Endothelial cell of hepatic sinusoid (primary cell): Measurements from ENCODE around the gene RAB11FIP4.

ENCODE experiments used
- in situ Hi-C: cut with HindIII; loops from 2 replicates; pipeline ENCODE4 v1.10.0; 2017; ENCODE audit warnings: low sequenced_read_pairs

RAB11FIP4 gene

GRCh38 chr17:31428512-31428911, 37.0 kb downstream of the RAB11FIP4 start:
- in situ Hi-C loops, result loop anchor here (5.0 to 25.0 kb wide), 2 partner anchors 56 to 434 kb away; partner anchors contain the start of gene COPRS

DNA sequence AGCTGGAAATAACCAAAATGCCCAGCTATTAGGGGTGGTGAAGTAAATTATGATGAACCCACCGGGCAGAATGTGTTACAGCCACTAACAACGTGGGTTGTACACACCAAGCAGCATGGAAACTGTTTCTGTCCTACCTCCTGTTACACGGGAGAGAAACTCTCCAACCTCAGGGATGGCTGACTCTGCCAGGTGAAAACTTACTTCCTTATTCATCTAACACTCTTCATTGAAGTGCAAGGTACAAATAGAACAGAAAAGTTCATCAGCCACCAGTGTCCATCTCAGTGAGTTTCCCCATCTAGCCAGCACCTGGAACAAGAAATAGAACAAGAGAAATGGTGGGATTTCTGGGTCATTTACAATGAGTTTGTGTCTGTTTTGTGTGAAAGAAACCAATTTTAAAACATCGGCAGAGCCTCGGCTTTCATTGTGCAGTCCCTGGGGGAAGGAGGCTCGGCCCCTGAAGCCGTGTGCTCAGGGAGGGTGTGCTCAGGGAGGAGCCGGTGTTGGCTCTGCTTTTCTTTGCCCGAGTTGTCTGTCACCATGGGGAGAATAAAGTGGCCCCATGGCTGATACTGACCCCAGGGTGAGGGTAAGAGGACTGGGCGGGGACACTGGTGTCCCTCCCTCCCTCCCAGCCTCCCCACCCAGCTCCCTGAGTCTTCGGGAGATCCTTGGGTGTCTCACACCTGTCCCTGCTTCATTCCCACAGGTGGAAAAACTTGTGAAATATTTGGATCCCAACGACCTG, 39.8 kb downstream of the RAB11FIP4 start:
- in situ Hi-C loops, result loop anchor here (25.0 kb wide), 1 partner anchor 431 kb away; the partner anchor contains the start of gene COPRS

DNA sequence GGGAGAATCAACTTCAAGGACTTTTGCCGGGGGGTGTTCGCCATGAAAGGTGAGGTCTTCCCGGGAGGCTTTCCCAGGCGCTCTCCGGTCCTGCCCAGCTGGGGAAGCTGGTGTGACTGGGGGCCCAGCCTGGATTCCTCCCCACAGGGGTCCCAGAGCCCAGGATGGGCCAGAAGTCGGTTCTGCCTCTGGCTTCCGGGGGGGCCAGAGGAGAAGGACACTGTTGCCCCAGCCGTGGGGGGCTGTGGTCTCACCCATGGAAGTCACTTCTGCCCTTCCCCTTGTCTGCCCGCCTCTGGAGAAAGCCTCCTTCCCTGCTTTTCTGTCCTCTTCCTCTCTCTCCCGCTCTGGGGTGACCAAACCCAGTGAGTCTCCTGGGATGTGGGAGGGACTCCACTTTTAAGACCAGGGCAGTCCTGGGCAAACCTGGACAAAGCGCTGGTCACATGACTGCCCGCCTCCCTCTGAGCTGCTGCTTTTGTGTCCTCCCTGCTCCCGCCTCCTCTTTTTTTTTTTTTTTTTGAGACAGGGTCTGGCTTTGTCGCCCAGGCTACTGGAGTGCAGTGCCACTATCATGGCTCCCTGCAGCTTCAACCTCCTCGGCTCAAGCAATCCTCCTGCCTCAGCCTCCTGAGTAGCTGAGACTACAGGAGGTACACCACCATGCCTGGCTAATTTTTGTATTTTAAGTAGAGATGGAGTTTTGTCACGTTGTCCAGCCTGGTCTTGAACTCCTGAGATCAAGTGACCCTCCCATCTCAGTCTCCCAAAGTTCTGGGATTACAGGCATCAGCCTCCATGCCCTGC, 40.6 kb downstream of the RAB11FIP4 start:
- in situ Hi-C loops, result loop anchor here (25.0 kb wide), 1 partner anchor 430 kb away; the partner anchor contains the start of gene COPRS

- in situ Hi-C loops, result loop anchor here (25.0 kb wide), 1 partner anchor 429 kb away; the partner anchor contains the start of gene COPRS
Measured at GRCh38 chr17:31433091-31433790, 41.8 kb downstream of the RAB11FIP4 start.

DNA sequence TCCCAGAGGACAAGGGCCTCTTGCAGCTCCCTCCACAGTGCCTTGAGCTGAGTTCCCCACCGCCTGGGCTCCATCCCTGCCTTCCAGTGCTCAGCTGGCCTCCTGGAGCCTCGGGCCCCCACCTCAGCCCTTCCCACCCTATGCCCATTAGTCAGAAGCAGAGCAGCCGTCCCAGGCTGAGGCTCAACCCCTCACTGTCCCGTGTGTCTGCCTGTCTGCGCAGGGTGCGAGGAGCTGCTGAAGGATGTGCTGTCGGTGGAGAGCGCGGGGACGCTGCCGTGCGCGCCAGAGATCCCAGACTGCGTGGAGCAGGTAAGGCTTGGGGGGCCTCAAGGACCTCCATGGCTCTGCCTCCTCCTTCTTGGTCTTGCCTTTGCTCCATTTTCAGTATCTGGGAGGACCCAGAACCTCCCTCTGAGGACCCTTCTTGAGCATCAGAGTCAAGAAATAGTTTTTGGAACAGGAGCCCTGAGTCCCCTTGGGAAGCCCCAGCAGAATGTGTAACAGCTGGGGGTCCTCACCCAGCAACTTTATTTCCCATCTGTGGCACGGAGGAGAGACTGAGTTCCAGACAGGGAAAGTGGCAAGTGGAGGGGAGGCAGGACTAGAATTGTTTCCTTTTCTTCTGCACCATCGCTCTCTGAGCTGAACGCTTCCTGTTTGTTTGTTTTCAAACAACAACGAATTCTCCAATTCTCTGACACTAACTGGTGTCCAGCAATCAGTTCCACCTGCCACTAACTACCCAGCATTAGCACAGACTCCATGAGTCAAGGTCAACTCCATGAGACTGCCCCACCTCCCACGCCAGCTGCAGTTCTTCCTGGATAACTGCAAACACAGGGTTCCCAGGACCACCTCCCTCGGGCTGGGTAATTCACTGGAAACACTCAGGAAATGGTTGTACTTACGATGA, 42.6 kb downstream of the RAB11FIP4 start:
- in situ Hi-C loops, result loop anchor here (25.0 kb wide), 1 partner anchor 428 kb away; the partner anchor contains the start of gene COPRS

DNA sequence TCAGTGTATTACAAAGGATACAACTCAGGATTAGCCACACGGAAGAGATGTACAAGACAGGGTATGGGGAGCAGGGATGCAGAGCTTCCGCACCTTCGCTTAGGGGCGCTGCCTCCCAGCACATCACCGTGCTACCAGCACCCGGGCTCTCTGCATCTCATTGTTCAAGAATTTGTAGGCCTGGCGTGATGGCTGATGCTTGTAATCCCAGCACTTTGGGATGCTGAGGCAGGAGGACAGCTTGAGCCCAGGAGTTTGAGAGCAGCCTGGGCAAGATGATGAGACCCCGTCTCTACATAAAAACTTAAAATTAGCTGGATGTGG, 43.2 kb downstream of the RAB11FIP4 start:
- in situ Hi-C loops, result loop anchor here (5.0 to 25.0 kb wide), 3 partner anchors 63 to 428 kb away; partner anchors contain the start of gene COPRS

GRCh38 chr17:31435581-31435980, 44.1 kb downstream of the RAB11FIP4 start:
- in situ Hi-C loops, result loop anchor here (5.0 to 25.0 kb wide), 3 partner anchors 62 to 427 kb away; partner anchors contain the start of gene COPRS

- in situ Hi-C loops, result loop anchor here (5.0 to 25.0 kb wide), 3 partner anchors 59 to 424 kb away; partner anchors contain the start of gene COPRS
Measured at GRCh38 chr17:31437720-31438400, 46.4 kb downstream of the RAB11FIP4 start.

DNA sequence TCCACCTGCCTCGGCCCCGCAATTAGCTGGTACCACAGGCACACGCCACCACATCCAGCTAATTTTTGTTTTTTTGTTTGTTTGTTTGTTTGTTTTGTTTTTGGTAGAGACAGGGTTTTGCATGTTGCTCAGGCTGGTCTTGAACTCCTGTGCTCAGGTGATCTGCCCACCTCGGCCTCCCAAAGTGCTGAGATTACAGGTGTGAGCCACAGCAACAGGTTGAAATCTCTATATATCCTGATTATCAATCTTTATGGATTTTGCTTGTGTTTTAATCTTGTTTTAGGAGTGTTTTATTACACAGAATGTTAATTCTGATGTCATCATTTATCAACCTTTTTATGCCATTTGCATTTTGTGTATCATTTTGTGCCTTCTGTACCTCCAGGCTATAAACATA, 48.2 kb downstream of the RAB11FIP4 start:
- in situ Hi-C loops, result loop anchor here (5.0 to 25.0 kb wide), 3 partner anchors 58 to 423 kb away; partner anchors contain the start of gene COPRS

DNA sequence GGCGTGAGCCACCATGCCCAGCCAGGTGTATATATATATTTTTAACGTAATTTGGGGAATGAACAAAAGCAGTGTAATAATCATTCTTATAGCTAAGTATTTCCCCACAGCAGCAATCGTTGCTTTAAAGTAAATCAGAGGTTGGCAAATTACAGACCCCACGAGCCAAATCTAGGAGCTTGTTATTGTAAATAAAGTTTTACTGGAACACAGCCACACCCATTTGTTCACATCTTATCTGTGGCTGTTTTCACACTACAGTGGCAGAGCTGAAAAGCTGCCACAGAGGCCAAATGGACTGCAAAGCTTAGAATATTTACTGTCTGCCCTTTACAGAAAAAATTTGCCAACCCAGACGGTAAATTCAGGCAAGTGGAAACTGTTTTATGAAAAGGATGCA, 50.8 kb downstream of the RAB11FIP4 start:
- in situ Hi-C loops, result loop anchor here (25.0 kb wide), 1 partner anchor 420 kb away; the partner anchor contains the start of gene COPRS

- in situ Hi-C loops, result loop anchor here (25.0 kb wide), 1 partner anchor 419 kb away; the partner anchor contains the start of gene COPRS
Measured at GRCh38 chr17:31442856-31443255, 51.4 kb downstream of the RAB11FIP4 start.

- in situ Hi-C loops, result loop anchor here (25.0 kb wide), 1 partner anchor 419 kb away; the partner anchor contains the start of gene COPRS
Measured at GRCh38 chr17:31443386-31443785, 51.9 kb downstream of the RAB11FIP4 start.

DNA sequence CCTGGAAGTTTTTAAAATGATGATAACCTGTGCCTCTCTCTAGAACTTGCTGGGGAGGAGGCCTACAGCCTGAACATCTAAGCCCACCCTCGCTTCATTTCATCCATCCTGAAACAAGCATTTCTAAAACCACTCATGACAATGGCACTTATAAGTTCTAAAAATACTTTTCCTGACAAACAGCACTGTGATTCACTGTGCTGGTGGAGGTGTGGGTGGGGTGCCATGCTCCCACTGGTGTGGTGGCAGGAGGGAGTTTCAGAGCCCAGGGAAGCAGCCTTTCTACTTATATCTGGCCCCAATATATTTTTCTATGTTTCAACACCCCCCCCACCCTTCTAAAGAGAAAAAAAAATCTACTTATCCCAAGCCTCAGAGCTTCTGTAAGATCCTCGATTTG, 52.6 kb downstream of the RAB11FIP4 start:
- in situ Hi-C loops, result loop anchor here (25.0 kb wide), 1 partner anchor 418 kb away; the partner anchor contains the start of gene COPRS

GRCh38 chr17:31446195-31446967, 54.9 kb downstream of the RAB11FIP4 start:
- in situ Hi-C loops, result loop anchor here (25.0 kb wide), 1 partner anchor 416 kb away; the partner anchor contains the start of gene COPRS

GRCh38 chr17:31448467-31449077, 57.1 kb downstream of the RAB11FIP4 start:
- in situ Hi-C loops, result loop anchor here (25.0 kb wide), 1 partner anchor 414 kb away; the partner anchor contains the start of gene COPRS

DNA sequence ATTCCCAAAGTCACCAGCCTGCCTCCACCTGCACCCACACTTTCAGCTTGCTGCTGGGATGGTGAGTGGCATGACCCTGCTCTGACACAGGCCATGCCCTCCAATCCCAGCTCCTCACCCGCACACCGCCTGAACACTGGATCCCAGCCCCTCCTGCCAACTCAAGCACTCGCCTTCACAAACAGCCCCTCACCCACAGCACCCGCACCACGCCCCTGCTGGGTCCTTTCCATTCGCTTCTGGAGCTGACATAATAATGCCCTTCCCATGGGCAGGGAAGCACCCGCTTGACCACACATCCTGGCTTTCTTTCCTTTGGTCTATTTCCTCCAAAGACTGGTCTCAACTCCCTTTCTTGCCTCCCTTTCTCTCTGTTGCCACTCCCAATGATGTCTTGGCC, 57.6 kb downstream of the RAB11FIP4 start:
- in situ Hi-C loops, result loop anchor here (25.0 kb wide), 1 partner anchor 413 kb away; the partner anchor contains the start of gene COPRS

DNA sequence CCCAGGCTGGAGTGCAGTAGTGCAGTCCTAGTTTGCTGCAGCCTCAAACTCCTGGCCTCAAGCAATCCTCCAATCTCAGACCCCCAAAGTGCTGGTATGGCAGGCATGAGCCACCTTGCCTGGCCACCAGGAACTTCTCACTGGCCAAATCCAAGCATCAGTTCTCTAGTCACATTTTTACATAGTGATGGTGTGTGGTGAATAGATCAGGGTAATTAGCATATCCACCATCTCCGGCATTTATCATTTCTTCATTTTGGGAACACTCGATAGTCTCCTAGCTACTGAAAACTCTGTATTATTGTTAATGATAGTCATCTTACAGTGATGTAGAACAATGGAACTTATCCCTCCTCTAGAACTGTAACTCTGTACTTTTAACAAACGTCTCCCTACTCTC, 58.3 kb downstream of the RAB11FIP4 start:
- in situ Hi-C loops, result loop anchor here (25.0 kb wide), 1 partner anchor 413 kb away; the partner anchor contains the start of gene COPRS
